ENCODE data around the gene CTBP1.

DNA sequence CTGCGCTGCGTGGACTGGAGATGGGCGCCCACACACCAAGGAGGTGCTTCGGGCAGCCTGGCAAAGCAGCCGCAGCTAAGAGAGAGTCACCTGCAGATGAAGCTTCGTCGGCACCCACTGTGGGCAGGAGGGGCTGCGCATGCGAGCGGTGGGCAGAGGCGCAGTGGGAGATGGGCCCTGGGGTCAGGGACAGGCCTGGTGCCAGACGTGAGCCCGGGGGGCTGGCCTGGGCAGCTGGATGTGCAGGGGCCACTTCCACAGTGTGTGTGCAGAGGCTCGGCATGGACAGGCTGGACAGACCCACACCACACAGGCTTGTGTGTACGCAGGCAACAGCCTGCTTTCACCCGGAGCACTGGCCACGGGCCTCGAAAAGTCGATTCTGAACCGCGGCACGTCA, 18.6 kb downstream of the CTBP1 start:
- TF ChIP-seq, protein P1, sequence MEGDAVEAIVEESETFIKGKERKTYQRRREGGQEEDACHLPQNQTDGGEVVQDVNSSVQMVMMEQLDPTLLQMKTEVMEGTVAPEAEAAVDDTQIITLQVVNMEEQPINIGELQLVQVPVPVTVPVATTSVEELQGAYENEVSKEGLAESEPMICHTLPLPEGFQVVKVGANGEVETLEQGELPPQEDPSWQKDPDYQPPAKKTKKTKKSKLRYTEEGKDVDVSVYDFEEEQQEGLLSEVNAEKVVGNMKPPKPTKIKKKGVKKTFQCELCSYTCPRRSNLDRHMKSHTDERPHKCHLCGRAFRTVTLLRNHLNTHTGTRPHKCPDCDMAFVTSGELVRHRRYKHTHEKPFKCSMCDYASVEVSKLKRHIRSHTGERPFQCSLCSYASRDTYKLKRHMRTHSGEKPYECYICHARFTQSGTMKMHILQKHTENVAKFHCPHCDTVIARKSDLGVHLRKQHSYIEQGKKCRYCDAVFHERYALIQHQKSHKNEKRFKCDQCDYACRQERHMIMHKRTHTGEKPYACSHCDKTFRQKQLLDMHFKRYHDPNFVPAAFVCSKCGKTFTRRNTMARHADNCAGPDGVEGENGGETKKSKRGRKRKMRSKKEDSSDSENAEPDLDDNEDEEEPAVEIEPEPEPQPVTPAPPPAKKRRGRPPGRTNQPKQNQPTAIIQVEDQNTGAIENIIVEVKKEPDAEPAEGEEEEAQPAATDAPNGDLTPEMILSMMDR (conservative IDR thresholded peaks at IDR 0.05; ENCODE audit: low read depth, low read length) = no peak
- no peak for TF ChIP-seq EZH2 (IDR thresholded peaks at IDR 0.05; ENCODE audit: low read length, unreplicated experiment)

Data from PC-3 (cell line).